Liver (tissue), 9 donors: Measurements from ENCODE around the gene NOL4L. TPM values are rescaled to one million over a fixed set of nuclear protein-coding genes. Genes with fewer than 3 reads are reported as not detected.

Experiments
- DNase-seq: peaks from one replicate; pipeline ENCODE4 v3.0.0-alpha.2; 2017; ENCODE audit warnings: low spot score
- H3K27ac ChIP-seq, 2 donors: one replicate each; pipeline ENCODE4 v1.7.0; 2013; ENCODE audit warnings: inconsistent platforms in 2 of 2, low read length in 2 of 2, control low read depth in 1 of 2, low read depth in 1 of 2, mild to moderate bottlenecking in 1 of 2
- H3K27me3 ChIP-seq, 4 donors: one replicate each; pipeline versions ENCODE4 v1.6.1 to v1.7.0; 2013; ENCODE audit warnings: low read length in 3 of 4, inconsistent platforms in 1 of 4, mild to moderate bottlenecking in 1 of 4, moderate library complexity in 1 of 4; ENCODE audit not compliant: control insufficient read depth in 4 of 4, insufficient read depth in 4 of 4
- H3K36me3 ChIP-seq, 4 donors: one replicate each; pipeline versions ENCODE4 v1.6.1 to v1.7.0; 2013; ENCODE audit warnings: low read length in 3 of 4, mild to moderate bottlenecking in 3 of 4, low read depth in 1 of 4, moderate library complexity in 1 of 4; ENCODE audit not compliant: control insufficient read depth in 4 of 4, insufficient read depth in 3 of 4
- H3K4me1 ChIP-seq, 4 donors: one replicate each; pipeline versions ENCODE4 v1.6.1 to v1.7.0; 2013; ENCODE audit warnings: low read length in 3 of 4, mild to moderate bottlenecking in 3 of 4, moderate library complexity in 1 of 4; ENCODE audit not compliant: control insufficient read depth in 4 of 4, insufficient read depth in 4 of 4
- H3K4me3 ChIP-seq, 3 donors: one replicate each; pipeline versions ENCODE4 v1.6.1 to v1.7.0; 2013; ENCODE audit warnings: low read length in 3 of 3, control low read depth in 1 of 3, low read depth in 1 of 3, mild to moderate bottlenecking in 1 of 3
- H3K9ac ChIP-seq, 2 donors: one replicate each; pipeline ENCODE4 v1.7.0; 2013; ENCODE audit warnings: low read length in 2 of 2, mild to moderate bottlenecking in 2 of 2, moderate library complexity in 2 of 2, control low read depth in 1 of 2, low read depth in 1 of 2
- H3K9me3 ChIP-seq, 4 donors: one replicate each; pipeline versions ENCODE4 v1.6.1 to v1.7.0; 2013; ENCODE audit warnings: low read length in 3 of 4; ENCODE audit not compliant: control insufficient read depth in 4 of 4
- ATF3 ChIP-seq: IDR thresholded peaks from 2 replicates; pipeline ENCODE4 v1.6.1; 2016; ENCODE audit warnings: antibody characterized with exemption
- EGR1 ChIP-seq, 2 donors: IDR thresholded peaks; 2 replicates each; pipeline ENCODE4 v1.6.1; 2016 to 2018; ENCODE audit warnings: antibody characterized with exemption in 2 of 2, low read depth in 2 of 2
- FOXA1 ChIP-seq: IDR thresholded peaks from 2 replicates; pipeline ENCODE4 v1.6.1; 2016; ENCODE audit warnings: antibody characterized with exemption
- FOXA2 ChIP-seq: IDR thresholded peaks from 2 replicates; pipeline ENCODE4 v1.6.1; 2016; ENCODE audit warnings: antibody characterized with exemption
- HNF4A ChIP-seq, 2 donors: conservative IDR thresholded peaks; 2 replicates each; pipeline ENCODE4 v1.6.1; 2016; ENCODE audit warnings: antibody characterized with exemption in 2 of 2, mild to moderate bottlenecking in 2 of 2
- HNF4G ChIP-seq: IDR thresholded peaks from 2 replicates; pipeline ENCODE4 v1.6.1; 2016; ENCODE audit warnings: antibody characterized with exemption
- NR2F2 ChIP-seq: IDR thresholded peaks from 2 replicates; pipeline ENCODE4 v1.6.1; 2016; ENCODE audit warnings: antibody characterized with exemption
- RAD21 ChIP-seq, 2 donors: IDR thresholded peaks; 2 replicates each; pipeline ENCODE4 v1.6.1; 2016; ENCODE audit warnings: antibody characterized with exemption in 2 of 2, mild to moderate bottlenecking in 2 of 2
- REST ChIP-seq: IDR thresholded peaks from 2 replicates; pipeline ENCODE4 v1.6.1; 2016; ENCODE audit warnings: antibody characterized with exemption, mild to moderate bottlenecking
- RXRA ChIP-seq, 2 donors: IDR thresholded peaks; 2 replicates each; pipeline ENCODE4 v1.6.1; 2017 to 2018; ENCODE audit warnings: antibody characterized with exemption in 2 of 2, mild to moderate bottlenecking in 1 of 2
- SP1 ChIP-seq: IDR thresholded peaks from 2 replicates; pipeline ENCODE4 v1.6.1; 2018; ENCODE audit warnings: antibody characterized with exemption, mild to moderate bottlenecking
- TAF1 ChIP-seq: conservative IDR thresholded peaks from 2 replicates; pipeline ENCODE4 v1.6.1; 2016; ENCODE audit warnings: antibody characterized with exemption, mild to moderate bottlenecking
- YY1 ChIP-seq: IDR thresholded peaks from 2 replicates; pipeline ENCODE4 v1.6.1; 2016; ENCODE audit warnings: antibody characterized with exemption, mild to moderate bottlenecking
- ZBTB33 ChIP-seq: IDR thresholded peaks from 2 replicates; pipeline ENCODE4 v1.6.1; 2016; ENCODE audit warnings: antibody characterized with exemption
- WGBS: extraction: QIAGEN DNeasy Blood & Tissue Kit; methylation state at CpG from one replicate; pipeline ENCODE4 v1.1.7; 2013; 5-methylcytosine and 5-hydroxymethylcytosine counted together
- polyA plus RNA-seq, 2 donors: library from polyadenylated mRNA; stranded (reverse) in 1 of 2; unstranded in 1 of 2; fragments of 200-250 nt in 1 of 2; fragments of >200 nt in 1 of 2; fragmentation: Nextera tagmentation in 1 of 2; extraction: Ambion mirVana in 1 of 2; gene quantifications; one replicate each; pipeline versions ENCODE4 v1.2.1 to v1.2.3, GENCODE V29; 2013 to 2015
- total RNA-seq, 2 donors: library from RNA; depleted of rRNA; stranded (reverse); fragments of >200 nt; gene quantifications; one replicate each; pipeline ENCODE4 v1.2.3, GENCODE V29; 2014
- donor health status: healthy.
- donor health status: healthy.
- donor health status: healthy.
- donor health status: healthy.
- donor health status: healthy.

The NOL4L gene
- total and polyA plus RNA-seq, 4 donors: 2.2 to 6.8 (median 4.3) TPM

GRCh38 chr20:32566379-32567374, 18.5 kb downstream of the NOL4L start:
- WGBS: 90% methylated on average over 12 of the region's 12 CpGs
- H3K9ac ChIP-seq: no peak overlapping the region

GRCh38 chr20:32565735-32566032, 19.4 kb downstream of the NOL4L start:
- Histone ChIP-seq H3K9me3 (no peaks in the 10 kb centered on the region), H3K4me1 (peaks cover 0 to 3% (median 0%) of the 10 kb centered on the region in 4 donors), H3K27ac (no peak overlapping the region), H3K9ac (no peak overlapping the region), H3K27me3 (no peaks in the 10 kb centered on the region), H3K4me3 (no peak overlapping the region), H3K36me3 (no peaks in the 10 kb centered on the region)
- no peak for TF ChIP-seq NR2F2
- TF ChIP-seq RAD21 (IDR thresholded peaks at IDR 0.05): no peak
- TF ChIP-seq FOXA2: no peak
- no peak for TF ChIP-seq HNF4A (conservative IDR thresholded peaks at IDR 0.05)
- no peak for TF ChIP-seq ATF3
- no peak for TF ChIP-seq TAF1
- no peak for TF ChIP-seq SP1
- no peak for TF ChIP-seq YY1
- TF ChIP-seq EGR1 (IDR thresholded peaks at IDR 0.05; ENCODE audit: low read depth in 2 of 2): no peak
- TF ChIP-seq FOXA1: no peak
- TF ChIP-seq REST: no peak
- no peak for TF ChIP-seq RXRA (IDR thresholded peaks at IDR 0.05)
- TF ChIP-seq ZBTB33: no peak
- WGBS: 93% methylated on average over 5 of the region's 5 CpGs
- no peak for DNase-seq

More at GRCh38 chr20:32566379-32567374, 18.5 kb downstream of the NOL4L start:
- no peak overlapping the region for H3K27ac ChIP-seq
- H3K4me3 ChIP-seq: no peak overlapping the region
- TF ChIP-seq FOXA1 (no peak), TAF1 (no peak), EGR1 (IDR thresholded peaks at IDR 0.05; ENCODE audit: low read depth in 2 of 2) (no peak), NR2F2 (no peak), REST (no peak), YY1 (no peak), HNF4G (no peak)
- no peaks in the 10 kb centered on the region for H3K36me3 ChIP-seq
- DNase-seq: no peak
- H3K27me3 ChIP-seq: no peaks in the 10 kb centered on the region
- peaks cover 0 to 3% (median 0%) of the 10 kb centered on the region in 4 donors for H3K4me1 ChIP-seq
- no peaks in the 10 kb centered on the region for H3K9me3 ChIP-seq
